HG03460 (cell line): ENCODE measurements around the gene NANS.
A peak's percentile ranks its signal among the peaks of the same experiment; 100 is the strongest.
"Not testable (repeated sequence)": the region's sequence is repeated elsewhere in the genome, so short reads cannot be mapped to it uniquely, and the experiment has no call there.

Source experiments
- ATAC-seq: cut with Tn5 transposase; IDR thresholded peaks from one replicate; pipeline ENCODE4 v1.9.1; 2021; ENCODE audit not compliant: unreplicated experiment

Gene NANS

DNA sequence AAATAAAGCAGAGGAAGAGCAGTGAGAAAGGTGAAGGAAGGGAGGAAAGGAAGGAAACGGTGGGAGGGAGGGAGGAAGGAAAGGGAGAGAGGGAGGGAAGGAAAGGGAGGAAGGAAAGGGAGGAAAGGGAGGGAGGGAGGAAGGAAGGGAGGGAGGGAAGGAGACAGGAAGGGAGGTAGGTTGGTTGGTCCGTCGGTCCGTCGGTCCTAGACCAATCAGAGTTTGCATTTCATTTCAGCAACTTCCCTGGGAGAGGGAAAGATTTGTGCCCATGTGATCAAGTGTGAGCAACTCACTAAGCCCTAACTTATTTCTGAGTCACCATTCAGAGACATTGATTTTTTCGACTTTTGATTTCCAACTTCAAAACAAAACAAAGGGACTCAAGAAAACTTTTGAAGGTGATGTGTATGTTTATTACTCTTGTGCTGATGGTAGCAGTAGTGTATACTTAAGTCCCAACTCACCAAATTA is 18.8 kb downstream of the NANS start:
- ATAC-seq, result no peak

DNA sequence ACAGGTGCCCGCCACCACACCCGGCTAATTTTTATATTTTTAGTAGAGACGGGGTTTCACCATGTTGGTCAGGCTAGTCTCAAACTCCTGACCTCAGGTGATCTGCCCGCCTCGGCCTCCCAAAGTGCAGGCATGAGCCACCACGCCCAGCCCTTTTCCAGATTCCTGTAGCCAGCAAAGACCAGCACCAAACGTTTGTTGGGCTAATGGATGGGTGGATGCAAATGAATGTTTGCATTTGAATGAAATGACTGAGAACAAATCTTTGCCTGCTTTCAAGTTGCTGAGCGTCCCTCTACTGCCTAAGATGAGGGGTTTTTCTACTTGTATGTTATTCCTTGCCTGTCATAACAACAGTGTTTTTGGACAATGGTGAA is 20.0 kb downstream of the NANS start:
- ATAC-seq, result not testable (repeated sequence)

DNA sequence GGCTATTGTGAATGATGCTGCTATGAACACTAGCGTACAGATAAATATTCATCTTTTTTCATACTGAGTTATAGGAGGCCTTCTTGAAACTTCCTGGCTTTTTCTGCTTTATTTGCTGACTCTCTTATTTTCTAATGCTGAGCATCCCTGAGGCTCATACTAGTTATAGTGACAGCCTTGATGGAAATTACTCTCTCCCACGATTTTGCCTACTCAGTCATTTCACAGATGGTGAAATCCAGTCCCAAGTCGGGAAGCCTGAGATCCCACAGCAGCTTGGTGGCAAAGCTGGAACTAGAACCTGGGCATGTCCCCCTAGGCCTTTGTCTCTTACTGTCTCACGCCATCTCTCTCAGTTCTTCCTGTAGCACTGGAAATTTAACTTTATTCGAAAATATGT is 22.4 kb downstream of the NANS start:
- ATAC-seq, result no peak

GRCh38 chr9:98080326-98080725 is 23.8 kb downstream of the NANS start:
- ATAC-seq, result no peak

DNA sequence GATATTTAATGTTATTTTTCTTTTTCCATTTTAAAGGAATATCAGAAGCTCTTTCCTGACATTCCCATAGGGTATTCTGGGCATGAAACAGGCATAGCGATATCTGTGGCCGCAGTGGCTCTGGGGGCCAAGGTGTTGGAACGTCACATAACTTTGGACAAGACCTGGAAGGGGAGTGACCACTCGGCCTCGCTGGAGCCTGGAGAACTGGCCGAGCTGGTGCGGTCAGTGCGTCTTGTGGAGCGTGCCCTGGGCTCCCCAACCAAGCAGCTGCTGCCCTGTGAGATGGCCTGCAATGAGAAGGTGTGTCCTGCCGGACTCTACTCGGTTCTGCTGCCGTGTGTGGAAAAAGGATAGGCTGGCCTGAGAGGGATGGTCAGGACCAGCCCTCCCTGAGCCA is 24.2 kb downstream of the NANS start:
- ATAC-seq, result no peak

GRCh38 chr9:98081477-98082219 is 25.1 kb downstream of the NANS start:
- no peak for ATAC-seq

DNA sequence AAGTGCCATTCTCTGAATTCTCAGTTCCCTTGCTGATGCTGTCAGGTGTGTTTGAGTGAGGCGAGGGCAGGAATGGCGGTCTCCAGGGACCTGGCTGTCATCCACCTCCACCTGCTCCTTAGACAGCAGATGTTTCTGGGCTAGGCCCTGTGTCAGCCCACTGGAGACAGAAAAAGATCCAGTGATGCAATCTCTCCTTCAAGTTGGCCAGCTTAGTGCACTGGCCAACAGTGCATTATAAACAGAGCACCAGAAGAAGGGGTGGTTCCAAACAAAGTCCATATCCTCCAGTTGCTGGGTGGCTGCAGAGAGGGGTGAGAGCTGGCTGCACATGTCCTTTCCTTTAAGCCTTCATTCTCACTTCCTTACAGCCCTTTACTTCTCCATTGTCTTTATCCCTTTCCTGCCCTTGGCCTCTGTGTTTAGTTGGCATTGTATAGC is 26.5 kb downstream of the NANS start:
- ATAC-seq, result no peak

DNA sequence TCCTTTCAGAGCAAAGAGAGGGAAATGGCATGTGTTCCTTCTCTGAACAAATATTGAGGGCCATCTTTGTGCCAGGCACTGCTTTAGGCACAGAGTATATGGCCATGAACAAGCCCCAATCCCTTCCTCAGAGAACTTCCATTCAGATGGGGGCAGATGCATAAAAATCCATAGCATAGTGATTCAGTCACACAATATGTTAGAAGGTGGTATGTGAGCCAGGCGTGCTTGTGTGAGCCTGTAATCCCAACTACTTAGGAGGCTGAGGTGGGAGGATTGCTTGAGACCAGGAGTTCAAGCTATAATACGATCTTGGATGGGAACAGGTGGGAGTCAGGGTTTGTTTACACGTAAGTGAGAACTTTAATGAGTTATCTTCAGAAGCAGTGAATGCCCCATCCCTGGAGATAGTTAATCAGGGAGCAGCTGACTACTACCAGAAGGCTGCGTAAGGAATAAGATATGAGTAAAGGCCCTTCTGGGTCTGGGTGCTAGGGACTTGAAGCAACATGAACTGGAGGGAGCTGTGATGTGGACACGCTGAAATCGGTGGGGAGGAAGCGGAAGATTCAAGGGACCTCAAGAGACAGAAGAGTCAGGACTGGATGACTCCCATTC is 27.1 kb downstream of the NANS start:
- no peak for ATAC-seq

DNA sequence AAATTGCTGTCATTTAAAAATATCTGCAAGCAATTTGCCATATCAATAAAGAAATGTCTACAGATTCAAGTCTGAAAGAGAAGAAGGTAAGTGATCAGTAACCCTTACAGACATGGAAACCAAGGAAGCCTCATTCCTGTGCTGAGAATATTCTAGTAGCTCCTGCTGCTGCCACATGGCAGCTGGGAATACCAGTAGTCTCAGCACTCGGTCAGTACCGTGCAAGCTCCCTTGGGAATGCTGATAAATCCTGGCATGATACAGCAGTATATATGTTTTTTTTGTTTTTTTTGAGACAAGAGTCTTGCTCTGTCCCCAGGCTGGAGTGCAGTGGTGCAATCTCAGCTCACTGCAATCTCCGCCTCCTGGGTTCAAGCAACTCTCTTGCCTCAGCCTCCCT is 27.9 kb downstream of the NANS start:
- ATAC-seq, result no peak

DNA sequence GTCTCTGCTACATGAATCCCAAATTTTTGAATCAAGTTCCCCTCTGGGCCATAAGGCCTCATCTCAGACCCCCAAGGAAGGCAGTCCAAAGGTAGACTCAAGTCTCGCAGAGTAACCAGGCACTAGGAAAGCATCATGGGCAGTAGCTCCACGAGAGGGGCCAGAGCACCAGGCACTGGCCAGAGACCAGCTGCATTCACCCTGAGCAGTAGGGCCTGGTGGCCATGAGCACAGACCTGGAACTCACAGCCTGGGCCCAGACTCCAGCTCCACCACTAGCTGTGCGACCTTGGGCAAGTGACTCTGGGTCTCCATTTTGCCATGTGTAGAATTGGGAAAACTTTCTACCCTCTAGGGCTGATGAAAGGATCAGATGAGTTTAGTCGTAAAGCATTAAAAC is 28.5 kb downstream of the NANS start:
- no peak for ATAC-seq

DNA sequence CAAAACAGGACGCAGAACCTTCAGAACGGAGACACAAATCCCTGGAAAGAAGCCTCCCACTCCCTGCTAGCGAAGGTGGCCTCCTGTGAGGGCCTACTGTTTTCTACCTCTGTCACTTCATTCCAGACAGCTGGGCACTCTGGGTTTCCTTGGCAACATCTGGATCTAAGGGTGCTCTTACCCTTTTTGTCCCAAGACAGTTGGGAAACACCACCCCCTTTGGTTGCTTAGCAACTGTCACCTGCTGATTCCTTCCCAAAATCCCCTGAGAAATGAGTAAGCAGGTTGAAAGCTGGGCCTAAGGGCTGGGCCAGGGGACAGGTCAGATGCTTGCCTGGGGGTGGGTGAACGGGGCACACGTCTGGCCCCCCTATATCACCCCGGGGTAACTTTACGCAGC is 29.4 kb downstream of the NANS start:
- no peak for ATAC-seq

DNA sequence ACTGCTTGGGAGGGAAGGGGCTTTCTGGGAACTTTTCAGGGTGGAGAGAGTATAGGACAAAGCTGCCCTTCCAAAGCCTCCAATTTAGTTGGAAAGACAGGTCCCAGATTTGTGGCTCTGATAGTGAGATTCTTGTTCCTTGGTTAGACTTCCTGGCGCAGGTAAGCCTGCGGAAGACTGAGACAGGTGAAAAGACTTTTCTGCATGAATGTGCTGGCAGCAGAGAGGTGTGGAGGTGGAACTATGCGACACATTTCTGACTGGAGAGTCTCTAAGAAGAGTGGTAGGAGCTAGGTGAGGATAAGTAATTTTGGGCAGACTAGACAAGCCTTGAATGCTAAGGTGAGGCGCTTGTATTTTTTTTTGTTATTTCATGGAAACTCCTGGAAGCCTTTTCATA is 29.9 kb downstream of the NANS start:
- no peak for ATAC-seq

DNA sequence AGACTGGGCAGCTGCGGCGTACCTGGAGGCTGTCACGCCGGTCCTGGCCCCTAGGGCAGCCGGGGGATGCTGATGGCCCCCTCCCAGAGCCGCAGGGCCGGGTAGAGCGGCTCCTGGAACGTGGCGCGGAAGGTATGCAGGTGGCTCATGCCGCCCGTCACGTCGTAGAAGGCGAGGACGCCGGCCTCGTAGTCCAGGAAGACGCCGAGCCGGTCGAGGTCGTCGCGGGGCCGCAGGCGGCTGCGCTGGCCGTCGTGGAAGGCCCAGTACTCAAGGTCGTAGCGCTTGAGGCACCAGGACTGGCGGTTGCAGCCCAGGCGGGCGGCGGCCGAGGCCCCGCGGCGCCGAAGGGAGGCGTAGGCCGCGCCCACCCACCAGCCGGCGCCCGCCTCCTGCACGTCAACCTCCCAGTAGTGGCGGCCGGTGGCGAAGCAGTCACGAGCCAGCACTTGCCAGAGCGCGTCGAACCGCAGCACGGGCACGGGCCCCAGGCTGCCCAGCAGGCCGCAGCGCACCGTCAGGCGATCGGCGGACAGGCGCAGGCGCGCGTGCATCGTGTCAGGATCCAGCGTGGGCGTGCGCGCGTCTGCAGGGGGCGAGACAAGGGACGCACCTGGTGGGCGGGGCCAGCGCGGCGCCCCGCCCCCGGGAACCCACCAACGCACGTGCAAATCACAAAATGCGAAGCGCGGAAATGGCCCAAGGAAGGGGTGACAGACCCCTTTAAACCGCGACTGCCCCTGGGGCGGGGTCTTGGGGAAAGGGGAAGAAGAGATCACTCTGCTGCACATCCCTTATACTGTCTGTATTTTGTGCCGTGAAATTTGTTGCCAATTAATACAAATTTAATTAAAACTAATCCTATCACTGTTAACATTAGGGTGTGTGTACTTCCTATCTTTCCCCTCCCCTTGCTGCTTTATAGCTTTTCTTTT is 31.2 kb downstream of the NANS start:
- ATAC-seq, result peak; percentile 56

- ATAC-seq, result not testable (repeated sequence)
Observed at GRCh38 chr9:98090674-98091073, 34.1 kb downstream of the NANS start.

- ATAC-seq, result no peak
Observed at GRCh38 chr9:98091735-98092612, 35.4 kb downstream of the NANS start.

GRCh38 chr9:98092613-98092931 is 36.0 kb downstream of the NANS start:
- ATAC-seq, result no peak

DNA sequence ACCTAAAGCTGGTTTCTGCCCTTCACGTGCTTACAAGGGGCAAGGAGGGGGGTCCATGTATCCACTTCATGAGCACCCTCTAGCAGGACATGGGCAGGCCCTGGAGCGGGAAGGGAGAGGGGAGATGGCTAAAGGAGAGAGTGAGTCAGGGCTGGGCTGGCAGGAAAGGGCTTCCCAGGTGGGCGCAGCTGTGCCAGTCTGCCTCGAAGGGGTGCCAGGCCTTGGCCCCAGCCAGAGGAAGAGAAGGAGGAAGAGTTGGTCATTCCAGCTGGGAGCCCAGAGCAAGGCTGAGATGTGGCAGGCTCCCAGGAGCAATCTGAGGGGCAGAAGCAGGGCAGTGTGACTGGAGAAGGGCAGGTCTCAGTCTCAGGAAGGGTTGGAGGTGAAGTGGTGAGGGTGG is 37.8 kb downstream of the NANS start:
- no peak for ATAC-seq

- ATAC-seq, result no peak
Observed at GRCh38 chr9:98094851-98095250, 38.3 kb downstream of the NANS start.

DNA sequence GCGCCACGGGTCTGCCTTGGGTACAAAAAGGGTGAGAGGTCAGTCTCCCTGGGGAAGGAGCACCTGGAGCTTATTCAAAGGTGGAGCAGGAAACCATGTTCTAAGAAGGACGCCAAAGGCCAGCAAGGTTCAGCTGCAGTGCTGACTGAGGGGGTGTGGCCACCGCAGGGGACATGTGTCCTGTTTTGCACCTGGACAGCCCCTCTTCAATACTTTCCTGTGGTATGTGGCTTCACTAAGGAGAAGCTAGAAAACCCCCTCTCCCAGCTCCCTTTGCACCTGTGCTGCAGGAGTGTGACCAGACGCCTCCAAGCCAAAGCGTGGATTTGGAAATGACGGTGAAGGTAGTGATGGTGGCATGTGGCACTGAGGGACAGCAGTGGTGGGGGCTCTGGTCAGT is 38.9 kb downstream of the NANS start:
- ATAC-seq, result no peak

- no peak for ATAC-seq
Observed at GRCh38 chr9:98096091-98096490, 39.6 kb downstream of the NANS start.

DNA sequence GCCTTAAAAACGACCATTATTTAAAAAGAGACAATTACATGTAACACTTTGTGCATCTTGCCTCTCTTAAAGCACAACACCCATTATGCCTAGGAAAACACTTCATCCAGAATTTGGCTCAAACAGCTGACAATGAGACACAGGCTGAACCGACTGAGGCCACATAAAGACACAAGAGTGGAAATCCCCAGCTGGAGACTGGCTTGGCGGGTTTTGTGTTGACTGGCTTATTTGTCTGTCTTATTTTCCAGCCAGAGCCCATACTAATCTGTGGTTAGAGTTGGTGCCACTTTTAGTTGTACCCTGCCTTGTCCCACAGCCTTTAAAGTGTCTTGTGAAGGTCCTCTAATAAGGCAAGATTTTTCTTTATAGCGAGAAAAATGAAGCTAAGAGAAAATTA is 41.3 kb downstream of the NANS start:
- ATAC-seq, result no peak
